CD14-positive monocyte (primary cell): ENCODE measurements around the gene FASN. TPM values are rescaled to one million over a fixed set of nuclear protein-coding genes. Genes with fewer than 3 reads are reported as not detected.

ENCODE experiments used
- DNase-seq, 3 donors: peaks; one replicate each; pipeline ENCODE4 v3.0.0-alpha.2; 2011 to 2022
- H2AFZ ChIP-seq: 2 replicates; pipeline ENCODE4 v1.6.0; 2012; ENCODE audit warnings: mild to moderate bottlenecking, low read depth, low read length, inconsistent platforms; ENCODE audit not compliant: insufficient read depth, poor library complexity, severe bottlenecking
- H3K27ac ChIP-seq, 2 donors: 1 replicate in 1 of 2; 2 replicates in 1 of 2; pipeline ENCODE4 v1.5.1; 2012 to 2013; ENCODE audit warnings: low read length in 2 of 2, control low read depth in 1 of 2, inconsistent platforms in 1 of 2, low read depth in 1 of 2, mild to moderate bottlenecking in 1 of 2
- H3K27me3 ChIP-seq, 2 donors: one replicate each; pipeline versions ENCODE4 v1.6.0 to v1.6.1; 2011 to 2013; ENCODE audit warnings: low read length in 2 of 2; ENCODE audit not compliant: control insufficient read depth in 2 of 2, insufficient read depth in 2 of 2
- H3K36me3 ChIP-seq, 2 donors: replicated peaks in 1 of 2; 1 replicate in 1 of 2; 2 replicates in 1 of 2; pipeline versions ENCODE4 v1.5.1 to v1.6.1; 2012 to 2013; ENCODE audit warnings: low read length in 2 of 2, control low read depth in 1 of 2, inconsistent platforms in 1 of 2, mild to moderate bottlenecking in 1 of 2; ENCODE audit not compliant: insufficient read depth in 2 of 2, control insufficient read depth in 1 of 2
- H3K4me1 ChIP-seq, 2 donors: 1 replicate in 1 of 2; 2 replicates in 1 of 2; pipeline versions ENCODE4 v1.5.1 to v1.6.1; 2012 to 2013; ENCODE audit warnings: low read length in 2 of 2, control low read depth in 1 of 2, inconsistent platforms in 1 of 2, mild to moderate bottlenecking in 1 of 2, moderate library complexity in 1 of 2; ENCODE audit not compliant: insufficient read depth in 2 of 2, control insufficient read depth in 1 of 2
- H3K4me2 ChIP-seq: replicated peaks from 2 replicates; pipeline ENCODE3; 2012; ENCODE audit warnings: low read length, moderate library complexity, mild to moderate bottlenecking; ENCODE audit not compliant: poor library complexity, severe bottlenecking; ENCODE audit errors: extremely low read depth
- H3K4me3 ChIP-seq, 3 experiments: fragments of 200-600 bp in 1 of 3; sonication (generic) in 1 of 3; replicated peaks in 1 of 3; 1 replicate in 2 of 3; 2 replicates in 1 of 3; pipeline ENCODE4 v1.5.1; 2011 to 2013; ENCODE audit warnings: low read length in 3 of 3, mild to moderate bottlenecking in 3 of 3, control low read depth in 2 of 3, low read depth in 2 of 3, inconsistent platforms in 1 of 3, moderate library complexity in 1 of 3
- H3K79me2 ChIP-seq: 2 replicates; pipeline ENCODE4 v1.6.0; 2012; ENCODE audit warnings: mild to moderate bottlenecking, control low read depth, inconsistent platforms, low read length, moderate library complexity; ENCODE audit not compliant: insufficient read depth
- H3K9ac ChIP-seq: 2 replicates; pipeline ENCODE4 v1.6.0; 2017; ENCODE audit warnings: low read length, mild to moderate bottlenecking; ENCODE audit not compliant: insufficient read depth, poor library complexity, severe bottlenecking
- H3K9me3 ChIP-seq, 2 donors: replicated peaks in 1 of 2; 1 replicate in 1 of 2; 2 replicates in 1 of 2; pipeline versions ENCODE4 v1.5.1 to v1.6.1; 2012 to 2013; ENCODE audit warnings: low read length in 2 of 2, control low read depth in 1 of 2; ENCODE audit not compliant: control insufficient read depth in 1 of 2, insufficient read depth in 1 of 2
- H4K20me1 ChIP-seq: 2 replicates; pipeline ENCODE4 v1.6.0; 2012; ENCODE audit warnings: mild to moderate bottlenecking, low read length, control low read depth, moderate library complexity; ENCODE audit not compliant: insufficient read depth
- H3K27ac Mint-ChIP-seq, 7 donors: one replicate each; pipeline ENCODE4 v1.8.0; 2020; ENCODE audit warnings: mild to moderate bottlenecking in 7 of 7, mixed read lengths in 7 of 7, moderate library complexity in 6 of 7, inconsistent platforms in 2 of 7
- H3K27me3 Mint-ChIP-seq, 3 donors: one replicate each; pipeline ENCODE4 v1.8.0; 2021 to 2022; ENCODE audit warnings: low read depth in 3 of 3, mild to moderate bottlenecking in 3 of 3, mixed read lengths in 3 of 3, moderate library complexity in 3 of 3, inconsistent platforms in 1 of 3
- H3K36me3 Mint-ChIP-seq, 2 donors: one replicate each; pipeline ENCODE4 v1.8.0; 2020; ENCODE audit warnings: mixed read lengths in 2 of 2, inconsistent platforms in 1 of 2, mild to moderate bottlenecking in 1 of 2
- H3K4me1 Mint-ChIP-seq: one replicate; pipeline ENCODE4 v1.8.0; 2020; ENCODE audit warnings: mild to moderate bottlenecking, mixed read lengths
- H3K4me3 Mint-ChIP-seq, 2 donors: one replicate each; pipeline ENCODE4 v1.8.0; 2020; ENCODE audit warnings: mild to moderate bottlenecking in 2 of 2, mixed read lengths in 2 of 2, moderate library complexity in 1 of 2
- H3K9me3 Mint-ChIP-seq, 7 donors: one replicate each; pipeline ENCODE4 v1.8.0; 2020 to 2022; ENCODE audit warnings: mixed read lengths in 7 of 7, mild to moderate bottlenecking in 6 of 7, moderate library complexity in 6 of 7, inconsistent platforms in 2 of 7
- WGBS: methylation state at CpG from one replicate; pipeline ENCODE4 v1.1.5; 2013; ENCODE audit warnings: missing lambda C conversion rate; ENCODE audit not compliant: insufficient coverage; 5-methylcytosine and 5-hydroxymethylcytosine counted together
- intact Hi-C, 2 donors: fragments of 100-400 bp; cut with micrococcal nuclease; formaldehyde crosslinking; loops; one replicate each; pipeline versions ENCODE4 v1.15.0 to v1.15.1; 2023
- polyA plus RNA-seq, 3 donors: library from polyadenylated mRNA; depleted of rRNA in 1 of 3; unstranded in 2 of 3; stranded (reverse) in 1 of 3; fragments of 300-500 nt in 2 of 3; fragments of >200 nt in 1 of 3; fragmentation: Illumina TruSeq in 2 of 3; gene quantifications; 1 replicate in 2 of 3; 2 replicates in 1 of 3; pipeline ENCODE4 v1.2.3, GENCODE V29; 2012 to 2021
- TF ChIP-seq, protein P1 (sequence below): fragments of 200-600 bp; IDR thresholded peaks from one replicate; pipeline ENCODE4 v1.8.0; 2022; ENCODE audit warnings: antibody characterized with exemption, mild to moderate bottlenecking

The FASN gene
- polyA plus RNA-seq, 3 donors, result 0.08 to 8.4 (median 0.13) TPM

DNA sequence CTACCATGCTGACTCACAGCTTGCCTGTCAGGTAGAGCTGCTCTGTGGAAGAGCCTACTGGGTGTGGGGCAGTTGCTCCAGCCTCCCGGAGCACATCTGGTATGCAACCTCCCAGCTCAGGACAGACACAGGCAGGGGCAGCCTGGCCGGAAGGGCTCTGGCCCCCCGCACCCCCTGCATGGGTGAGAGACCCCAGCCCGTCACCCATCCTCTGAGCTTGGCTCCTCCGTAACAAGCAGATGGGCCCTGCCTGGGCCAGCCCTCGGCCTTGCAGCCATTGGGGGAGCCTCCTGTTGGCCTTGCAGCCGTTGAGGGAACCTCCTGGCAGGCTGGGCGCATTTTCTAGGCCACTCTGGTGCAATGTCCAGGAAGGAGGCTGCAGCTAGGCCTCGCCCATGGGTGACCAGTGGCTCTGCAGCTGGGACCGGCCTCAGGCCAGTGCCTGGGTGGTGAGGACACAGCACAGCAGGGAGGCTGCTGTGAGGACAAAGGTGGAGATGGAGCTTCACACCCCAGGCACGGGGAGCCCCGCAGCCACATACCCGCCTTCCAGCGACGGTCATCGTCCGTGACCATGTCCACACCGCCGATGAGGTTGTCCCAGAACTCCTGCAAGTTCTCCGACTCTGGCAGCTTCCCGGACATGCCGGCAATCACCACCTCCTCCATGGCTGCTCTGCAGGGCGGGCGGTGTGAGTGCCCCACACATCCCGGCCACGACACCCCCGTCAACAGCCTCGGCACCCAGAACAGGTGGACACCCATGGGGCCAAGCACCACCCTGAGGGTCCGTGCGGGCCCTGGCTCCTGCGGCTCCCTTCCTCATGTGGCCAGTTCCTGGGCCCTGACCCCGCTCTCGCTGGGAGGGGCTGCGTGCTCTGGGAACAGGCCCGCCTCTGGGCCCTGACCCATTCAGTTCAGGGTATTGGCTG, 2.0 kb downstream of the FASN start:
- Histone ChIP-seq H4K20me1 (no peaks in the 10 kb centered on the region), H3K4me1 (peaks cover 21 to 37% of the 10 kb centered on the region in 2 donors), H3K4me2 (peak overlapping the region; percentile 91), H3K27me3 (no peaks in the 10 kb centered on the region), H3K79me2 (peaks cover 6% of the 10 kb centered on the region), H3K9me3 (no peaks in the 10 kb centered on the region), H3K9ac (no peak overlapping the region), H3K27ac (no peak overlapping the region), H3K4me3 (no peak overlapping the region), H2AFZ (no peak overlapping the region), H3K36me3 (peaks cover 30 to 31% of the 10 kb centered on the region in 2 donors)
- Mint-ChIP-seq H3K27ac (no peak overlapping the region), H3K27me3 (peaks cover 0 to 4% (median 0%) of the 10 kb centered on the region in 3 donors), H3K9me3 (no peaks in the 10 kb centered on the region), H3K36me3 (peaks cover 8 to 14% of the 10 kb centered on the region in 2 donors), H3K4me3 (no peak overlapping the region), H3K4me1 (peaks cover 14% of the 10 kb centered on the region)
- 97% methylated on average over 33 of the region's 35 CpGs for WGBS
- intact Hi-C loops, result loop anchor here in 1 of 2 donors (5.0 to 10.0 kb wide), 2 partner anchors 44 to 61 kb away; partner anchors contain the start of genes DCXR, GPS1, RAC3 and RFNG
- TF ChIP-seq, protein P1, sequence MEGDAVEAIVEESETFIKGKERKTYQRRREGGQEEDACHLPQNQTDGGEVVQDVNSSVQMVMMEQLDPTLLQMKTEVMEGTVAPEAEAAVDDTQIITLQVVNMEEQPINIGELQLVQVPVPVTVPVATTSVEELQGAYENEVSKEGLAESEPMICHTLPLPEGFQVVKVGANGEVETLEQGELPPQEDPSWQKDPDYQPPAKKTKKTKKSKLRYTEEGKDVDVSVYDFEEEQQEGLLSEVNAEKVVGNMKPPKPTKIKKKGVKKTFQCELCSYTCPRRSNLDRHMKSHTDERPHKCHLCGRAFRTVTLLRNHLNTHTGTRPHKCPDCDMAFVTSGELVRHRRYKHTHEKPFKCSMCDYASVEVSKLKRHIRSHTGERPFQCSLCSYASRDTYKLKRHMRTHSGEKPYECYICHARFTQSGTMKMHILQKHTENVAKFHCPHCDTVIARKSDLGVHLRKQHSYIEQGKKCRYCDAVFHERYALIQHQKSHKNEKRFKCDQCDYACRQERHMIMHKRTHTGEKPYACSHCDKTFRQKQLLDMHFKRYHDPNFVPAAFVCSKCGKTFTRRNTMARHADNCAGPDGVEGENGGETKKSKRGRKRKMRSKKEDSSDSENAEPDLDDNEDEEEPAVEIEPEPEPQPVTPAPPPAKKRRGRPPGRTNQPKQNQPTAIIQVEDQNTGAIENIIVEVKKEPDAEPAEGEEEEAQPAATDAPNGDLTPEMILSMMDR, result no peak
- no peak for DNase-seq

DNA sequence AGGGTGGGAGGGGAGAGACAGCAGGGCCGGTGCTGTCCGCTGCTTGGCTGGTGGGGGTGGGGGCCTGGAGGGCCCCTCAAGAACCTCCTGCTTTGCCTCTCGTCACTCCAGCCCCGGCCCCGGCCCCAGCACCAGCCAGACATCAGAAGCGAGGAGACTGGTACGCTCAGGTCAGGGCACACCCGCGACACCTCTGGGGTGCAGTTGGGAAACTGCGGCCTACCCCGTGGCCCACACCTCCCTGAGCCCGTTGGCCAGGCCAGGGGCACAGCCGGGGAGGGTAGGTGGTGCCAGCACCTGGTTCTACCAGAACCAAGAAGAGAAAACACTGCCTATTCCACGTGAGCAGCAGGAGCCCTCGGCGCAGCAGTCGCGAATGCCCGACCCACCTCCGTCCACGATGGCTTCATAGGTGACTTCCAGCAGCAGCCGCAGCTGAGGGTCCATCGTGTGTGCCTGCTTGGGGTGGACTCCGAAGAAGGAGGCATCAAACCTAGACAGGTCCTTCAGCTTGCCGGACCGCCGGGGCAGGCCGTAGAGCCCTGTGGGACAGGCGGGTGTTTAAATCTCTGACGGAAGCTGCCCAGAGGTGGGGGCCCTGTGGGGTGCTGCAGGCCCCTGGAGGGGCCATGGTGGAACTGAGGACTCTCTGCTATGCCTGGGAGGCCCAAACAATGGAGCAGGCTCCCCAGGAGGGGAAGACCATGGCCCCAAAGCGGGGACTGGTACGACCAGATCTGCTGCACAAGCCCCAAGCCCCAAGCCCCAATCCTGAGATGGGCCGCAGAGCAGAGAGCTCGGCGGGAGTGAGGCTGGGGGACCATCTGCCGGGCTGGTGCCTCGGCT, 2.9 kb downstream of the FASN start:
- H3K36me3 ChIP-seq, result peaks cover 39 to 40% of the 10 kb centered on the region in 2 donors
- Mint-ChIP-seq H3K4me3 (no peak overlapping the region), H3K36me3 (peaks cover 10 to 21% of the 10 kb centered on the region in 2 donors), H3K4me1 (peaks cover 14% of the 10 kb centered on the region), H3K27ac (no peak overlapping the region), H3K9me3 (no peaks in the 10 kb centered on the region), H3K27me3 (peaks cover 0 to 4% (median 0%) of the 10 kb centered on the region in 3 donors)
- no peaks in the 10 kb centered on the region for H4K20me1 ChIP-seq
- peaks cover 20 to 37% of the 10 kb centered on the region in 2 donors for H3K4me1 ChIP-seq
- no peak overlapping the region for H3K9ac ChIP-seq
- TF ChIP-seq, protein P1, result no peak
- H3K79me2 ChIP-seq, result peaks cover 6% of the 10 kb centered on the region
- intact Hi-C loops, result loop anchor here in 1 of 2 donors (5.0 to 10.0 kb wide), 2 partner anchors 43 to 60 kb away; partner anchors contain the start of genes DCXR, GPS1, RAC3 and RFNG
- no peak overlapping the region for H2AFZ ChIP-seq
- no peak overlapping the region for H3K4me2 ChIP-seq
- WGBS, result 95% methylated on average over 33 of the region's 37 CpGs
- no peak for DNase-seq
- no peak overlapping the region for H3K27ac ChIP-seq
- H3K27me3 ChIP-seq, result no peaks in the 10 kb centered on the region
- H3K9me3 ChIP-seq, result no peaks in the 10 kb centered on the region
- H3K4me3 ChIP-seq, result no peak overlapping the region
